Heart right ventricle (tissue), 16 donors: ENCODE measurements around the gene SOX30. TPM values are rescaled to one million over a fixed set of nuclear protein-coding genes. Genes with fewer than 3 reads are reported as not detected.

ENCODE experiments used
- ATAC-seq, 8 donors: fragments of 200-7000 bp; cut with Tn5 transposase; one replicate each; pipeline ENCODE4 v1.9.1; 2020; ENCODE audit warnings: mild to moderate bottlenecking in 8 of 8, moderate library complexity in 8 of 8, moderate number of reproducible peaks in 1 of 8
- DNase-seq, 2 donors: peaks; one replicate each; pipeline ENCODE4 v3.0.0-alpha.2; 2020
- H3K27ac ChIP-seq, 10 donors: fragments of 200-600 bp; sonication (generic) in 2 of 10; one replicate each; pipeline versions ENCODE4 v1.5.0 to v1.8.0; 2020 to 2022; ENCODE audit warnings: mild to moderate bottlenecking in 3 of 10
- H3K27me3 ChIP-seq, 7 donors: fragments of 200-600 bp; one replicate each; pipeline ENCODE4 v1.8.0; 2021 to 2022; ENCODE audit warnings: mild to moderate bottlenecking in 2 of 7
- H3K36me3 ChIP-seq, 9 donors: fragments of 200-600 bp; sonication (generic) in 1 of 9; one replicate each; pipeline versions ENCODE4 v1.5.0 to v1.8.0; 2020 to 2022; ENCODE audit warnings: mild to moderate bottlenecking in 2 of 9
- H3K4me1 ChIP-seq, 9 donors: fragments of 200-600 bp; sonication (generic) in 1 of 9; one replicate each; pipeline versions ENCODE4 v1.5.0 to v1.8.0; 2020 to 2022; ENCODE audit warnings: mild to moderate bottlenecking in 4 of 9
- H3K4me3 ChIP-seq, 10 donors: fragments of 200-600 bp; sonication (generic) in 2 of 10; one replicate each; pipeline versions ENCODE4 v1.5.0 to v1.8.0; 2020 to 2022; ENCODE audit warnings: mild to moderate bottlenecking in 7 of 10, moderate library complexity in 2 of 10
- H3K9me3 ChIP-seq, 11 donors: fragments of 200-600 bp in 10 of 11; sonication (generic) in 2 of 11; one replicate each; pipeline versions ENCODE4 v1.5.0 to v1.8.0; 2013 to 2022; ENCODE audit warnings: mild to moderate bottlenecking in 2 of 11, control low read depth in 1 of 11, moderate library complexity in 1 of 11
- WGBS, 2 donors: extraction: QIAGEN DNeasy Blood & Tissue Kit; methylation state at CpG; one replicate each; pipeline ENCODE4 v1.1.7; 2013; ENCODE audit warnings: inconsistent platforms in 1 of 2; 5-methylcytosine and 5-hydroxymethylcytosine counted together
- intact Hi-C, 10 donors: fragments of 100-400 bp; cut with DNase I; formaldehyde crosslinking; loops; one replicate each; pipeline versions ENCODE4 v1.11.1 to v1.14.2; 2022
- polyA plus RNA-seq, 2 donors: library from polyadenylated mRNA; stranded (reverse); fragments of 200-250 nt; gene quantifications; one replicate each; pipeline ENCODE4 v1.2.3, GENCODE V29; 2013
- total RNA-seq, 10 donors: library from RNA; stranded (reverse); fragmentation: NEBNext Ultra II Directional in 3 of 10; extraction: Animal tissue kit (Norgen Biotek cat#: 25700) in 3 of 10; gene quantifications; one replicate each; pipeline versions ENCODE4 v1.2.1 to v1.2.4, GENCODE V29; 2021 to 2023
- TF ChIP-seq, protein P1 (sequence below), 9 donors: fragments of 200-600 bp; sonication (generic) in 2 of 9; IDR thresholded peaks; one replicate each; pipeline versions ENCODE4 v1.5.0 to v1.8.0; 2021 to 2022; ENCODE audit warnings: antibody characterized with exemption in 9 of 9, mild to moderate bottlenecking in 5 of 9, moderate library complexity in 1 of 9
- donor health status: Arrhythmogenic right ventricular cardiomyopathy.
- donor health status: ischemic (EF 13 %, LVEDD 7.1; RV severe dilation, severe dysfunction).
- donor health status: healthy with polysubstance abuse.
- donor health status: DM: no; HTN: yes; CAD: no.
- donor health status: DM: no; HTN: no; CAD: no.
- donor health status: ischemic (EF 25% LVEDD 6.9; RV normal size, moderate dysfunction).
- donor health status: ischemic (EF 25% LVEDD 5.7; RV mildly dilated, moderate dysfunction).
- donor health status: healthy.
- donor health status: DM: yes; HTN: yes; CAD: no.
- donor health status: Ischemic cardiomyopathy.
- donor health status: ischemic (EF 35%, LVEDD 5.7; RV mildly dilated, moderate dysfunction).
- donor health status: nonischemic (EF 11% LVEDD 7.7; RV severe dilation, severe dysfunction).
- donor health status: DM: yes; HTN: yes; CAD: no.
- donor health status: PGD.
- donor health status: ischemic (EF 29% LVEDD 5.4; RV normal size, mild dysfunction).
- donor health status: nonischemic (EF 23%, LVEDD 6.1; RV moderate dilation, normal function).

SOX30 gene
- total and polyA plus RNA-seq, 12 donors: 0.04 to 0.21 (median 0.16) TPM; not detected in 4

DNA sequence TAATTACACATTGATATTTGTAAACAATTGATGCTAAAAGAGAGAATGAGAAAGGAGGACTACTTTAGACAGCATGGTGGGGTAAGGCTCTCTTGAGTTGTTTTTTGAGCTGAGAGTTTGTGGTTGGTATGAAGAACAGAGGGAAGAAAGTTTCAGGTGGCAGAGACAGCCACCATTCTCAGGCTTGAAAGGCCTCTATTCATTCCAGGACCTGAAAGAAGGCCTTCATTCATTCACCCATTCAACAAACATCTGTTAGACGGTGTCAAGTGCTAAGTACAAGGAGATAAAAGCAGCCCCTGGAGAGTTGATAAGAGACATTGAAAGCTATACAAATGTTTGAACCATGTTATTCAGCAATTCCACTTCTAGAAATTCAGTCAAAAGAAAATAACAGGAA, 55.0 kb downstream of the SOX30 start:
- TF ChIP-seq, protein P1, sequence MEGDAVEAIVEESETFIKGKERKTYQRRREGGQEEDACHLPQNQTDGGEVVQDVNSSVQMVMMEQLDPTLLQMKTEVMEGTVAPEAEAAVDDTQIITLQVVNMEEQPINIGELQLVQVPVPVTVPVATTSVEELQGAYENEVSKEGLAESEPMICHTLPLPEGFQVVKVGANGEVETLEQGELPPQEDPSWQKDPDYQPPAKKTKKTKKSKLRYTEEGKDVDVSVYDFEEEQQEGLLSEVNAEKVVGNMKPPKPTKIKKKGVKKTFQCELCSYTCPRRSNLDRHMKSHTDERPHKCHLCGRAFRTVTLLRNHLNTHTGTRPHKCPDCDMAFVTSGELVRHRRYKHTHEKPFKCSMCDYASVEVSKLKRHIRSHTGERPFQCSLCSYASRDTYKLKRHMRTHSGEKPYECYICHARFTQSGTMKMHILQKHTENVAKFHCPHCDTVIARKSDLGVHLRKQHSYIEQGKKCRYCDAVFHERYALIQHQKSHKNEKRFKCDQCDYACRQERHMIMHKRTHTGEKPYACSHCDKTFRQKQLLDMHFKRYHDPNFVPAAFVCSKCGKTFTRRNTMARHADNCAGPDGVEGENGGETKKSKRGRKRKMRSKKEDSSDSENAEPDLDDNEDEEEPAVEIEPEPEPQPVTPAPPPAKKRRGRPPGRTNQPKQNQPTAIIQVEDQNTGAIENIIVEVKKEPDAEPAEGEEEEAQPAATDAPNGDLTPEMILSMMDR (IDR thresholded peaks at IDR 0.05): no peak
- peaks cover 0 to 61% (median 12%) of the 10 kb centered on the region in 9 donors for H3K4me1 ChIP-seq
- WGBS, 2 donors: 65 to 85% methylated on average over 1 of the region's 1 CpG
- H3K9me3 ChIP-seq: peaks cover 0 to 4% (median 0%) of the 10 kb centered on the region in 11 donors
- DNase-seq (no peak), ATAC-seq (peak in 1 of 8 donors; percentile 25)
- no peak overlapping the region for H3K27ac ChIP-seq
- no peak overlapping the region for H3K4me3 ChIP-seq
- intact Hi-C loops: no loop called here
- no peaks in the 10 kb centered on the region for H3K27me3 ChIP-seq
- no peaks in the 10 kb centered on the region for H3K36me3 ChIP-seq

DNA sequence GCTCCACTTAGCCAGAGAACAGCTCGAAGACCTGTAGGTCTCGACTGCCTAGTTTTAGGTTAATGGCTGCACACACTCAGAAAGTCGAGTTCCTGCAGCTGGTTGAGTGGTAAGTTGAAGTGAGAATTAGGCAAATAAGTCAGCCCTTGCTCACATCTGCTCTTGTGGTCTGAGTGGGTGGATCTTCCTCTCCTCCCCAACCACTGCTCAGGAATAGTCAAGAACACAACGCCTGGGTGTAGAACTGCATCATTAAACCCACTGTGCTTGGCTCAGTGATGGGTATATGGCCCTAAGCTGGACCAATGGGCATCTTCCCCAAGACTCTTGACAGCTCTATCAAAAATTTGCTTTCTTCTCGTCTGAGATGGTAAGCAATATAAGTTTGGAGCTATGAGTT, 55.8 kb downstream of the SOX30 start:
- no peaks in the 10 kb centered on the region for H3K36me3 ChIP-seq
- intact Hi-C loops: no loop called here
- peaks cover 0 to 4% (median 0%) of the 10 kb centered on the region in 11 donors for H3K9me3 ChIP-seq
- DNase-seq (no peak), ATAC-seq (peak in 5 of 8 donors; percentile 33 to 50 (median 39))
- TF ChIP-seq, protein P1 (IDR thresholded peaks at IDR 0.05): no peak
- H3K4me1 ChIP-seq: peaks cover 0 to 64% (median 12%) of the 10 kb centered on the region in 9 donors
- no peak overlapping the region for H3K27ac ChIP-seq
- H3K4me3 ChIP-seq: no peak overlapping the region
- WGBS, 2 donors: 89 to 90% methylated on average over 5 of the region's 5 CpGs
- no peaks in the 10 kb centered on the region for H3K27me3 ChIP-seq

DNA sequence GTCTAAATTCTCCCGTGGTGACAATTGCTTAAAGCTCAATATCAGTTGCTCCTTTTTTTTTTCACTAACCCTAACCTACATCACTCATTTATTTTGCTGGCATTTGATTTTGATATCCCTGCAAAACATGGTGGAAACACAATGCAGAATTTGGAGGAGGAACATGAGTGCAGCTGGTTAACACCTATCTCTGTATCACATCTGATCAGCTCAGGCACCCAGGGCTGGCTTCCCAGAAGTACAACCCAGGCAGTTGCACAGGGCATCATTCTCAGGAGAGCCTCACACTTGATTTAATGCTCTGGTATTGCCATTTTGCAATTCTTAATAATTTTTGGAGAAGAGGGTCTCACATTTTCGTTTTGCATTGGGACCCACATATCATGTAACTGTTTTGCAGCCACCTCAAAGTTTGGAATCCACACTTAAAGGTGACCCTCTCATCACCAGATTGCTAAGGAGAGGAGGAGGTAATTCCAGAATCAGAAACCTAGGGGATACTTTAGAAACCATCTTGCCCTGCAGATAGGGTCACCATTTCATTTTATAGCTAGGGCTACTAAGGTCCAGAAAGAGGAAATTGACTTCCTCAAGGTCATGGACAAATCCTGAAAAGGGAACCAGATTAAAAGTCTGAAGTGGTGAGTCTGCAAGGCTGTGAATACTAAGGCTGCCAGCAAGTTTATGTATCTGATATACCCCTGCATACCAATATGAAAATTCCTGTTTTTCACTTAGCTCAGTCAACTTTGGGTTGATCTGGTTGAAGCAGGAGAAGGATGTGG, 57.4 kb downstream of the SOX30 start:
- WGBS, 2 donors: 77 to 82% methylated on average over 2 of the region's 2 CpGs
- TF ChIP-seq, protein P1 (IDR thresholded peaks at IDR 0.05): no peak
- peaks cover 0 to 4% (median 0%) of the 10 kb centered on the region in 11 donors for H3K9me3 ChIP-seq
- no peaks in the 10 kb centered on the region for H3K36me3 ChIP-seq
- H3K4me3 ChIP-seq: no peak overlapping the region
- no peak for DNase-seq
- H3K4me1 ChIP-seq: peaks cover 0 to 64% (median 12%) of the 10 kb centered on the region in 9 donors
- H3K27me3 ChIP-seq: no peaks in the 10 kb centered on the region
- no peak overlapping the region for H3K27ac ChIP-seq
- ATAC-seq: no peak
- intact Hi-C loops: no loop called here

DNA sequence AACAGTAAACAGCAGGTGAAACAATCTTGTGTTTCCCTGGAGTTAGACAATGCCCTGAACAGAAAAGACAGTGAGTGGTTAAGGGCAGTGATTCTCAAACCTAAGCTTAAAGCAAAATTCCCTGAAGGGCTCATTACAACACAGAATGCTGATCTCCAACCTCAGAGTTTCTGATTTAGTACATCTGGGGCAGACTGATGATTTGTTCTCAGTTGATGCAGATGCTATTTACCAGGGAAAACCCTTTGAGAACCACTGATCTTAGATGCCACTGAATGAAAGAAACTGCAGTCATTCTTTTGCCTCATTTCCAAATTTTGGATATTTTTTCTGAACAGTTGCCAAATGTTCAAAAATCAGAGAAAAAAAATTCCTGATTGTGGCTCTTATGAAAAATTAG, 58.0 kb downstream of the SOX30 start:
- H3K36me3 ChIP-seq: no peaks in the 10 kb centered on the region
- intact Hi-C loops: no loop called here
- DNase-seq: no peak
- peak in 1 of 8 donors; percentile 47 for ATAC-seq
- H3K27me3 ChIP-seq: no peaks in the 10 kb centered on the region
- H3K4me3 ChIP-seq: no peak overlapping the region
- no peak overlapping the region for H3K27ac ChIP-seq
- peaks cover 0 to 64% (median 12%) of the 10 kb centered on the region in 9 donors for H3K4me1 ChIP-seq
- TF ChIP-seq, protein P1 (IDR thresholded peaks at IDR 0.05): no peak
- H3K9me3 ChIP-seq: peaks cover 0 to 4% (median 0%) of the 10 kb centered on the region in 11 donors
